DND-41 (cell line): ENCODE results near the gene SLCO6A1.

Source experiments
- ATAC-seq: fragments of 200-7000 bp; cut with Tn5 transposase; 3 replicates; pipeline ENCODE4 v1.9.1; 2021; ENCODE audit warnings: low read depth; ENCODE audit not compliant: insufficient read depth
- DNase-seq: peaks from one replicate; pipeline ENCODE4 v3.0.0-alpha.2; 2020
- H2AFZ ChIP-seq: 2 replicates; pipeline ENCODE4 v1.6.0; 2012; ENCODE audit warnings: low read depth, low read length
- H3K27ac ChIP-seq: 2 replicates; pipeline ENCODE4 v1.5.1; 2012; ENCODE audit warnings: low read length, inconsistent platforms
- H3K27me3 ChIP-seq: fragments of 200-600 bp; sonication (generic); 2 replicates; pipeline ENCODE4 v1.6.0; 2012; ENCODE audit warnings: low read length, mild to moderate bottlenecking, inconsistent platforms; ENCODE audit not compliant: insufficient read depth, poor library complexity
- H3K36me3 ChIP-seq: 2 replicates; pipeline ENCODE4 v1.5.1; 2012; ENCODE audit warnings: low read length, inconsistent platforms; ENCODE audit not compliant: insufficient read depth
- H3K4me1 ChIP-seq: 2 replicates; pipeline ENCODE4 v1.5.1; 2012; ENCODE audit warnings: mild to moderate bottlenecking, low read length; ENCODE audit not compliant: insufficient read depth
- H3K4me2 ChIP-seq: 2 replicates; pipeline ENCODE4 v1.6.0; 2012; ENCODE audit warnings: mild to moderate bottlenecking, moderate library complexity, low read length, inconsistent platforms; ENCODE audit not compliant: insufficient read depth
- H3K4me3 ChIP-seq, 2 experiments: fragments of 200-600 bp in 1 of 2; shearing (Covaris generic) in 1 of 2; 2 replicates each; pipeline ENCODE4 v1.5.1; 2012 to 2016; ENCODE audit warnings: inconsistent platforms in 2 of 2, low read length in 2 of 2, mild to moderate bottlenecking in 2 of 2, low read depth in 1 of 2, moderate library complexity in 1 of 2
- H3K79me2 ChIP-seq: 2 replicates; pipeline ENCODE4 v1.6.0; 2012; ENCODE audit warnings: low read length, inconsistent platforms; ENCODE audit not compliant: insufficient read depth
- H3K9ac ChIP-seq: 2 replicates; pipeline ENCODE4 v1.6.0; 2012; ENCODE audit warnings: low read depth, mild to moderate bottlenecking, inconsistent platforms, low read length, moderate library complexity
- H3K9me3 ChIP-seq: 2 replicates; pipeline ENCODE4 v1.5.1; 2012; ENCODE audit warnings: low read length, moderate library complexity, mild to moderate bottlenecking, inconsistent platforms; ENCODE audit not compliant: insufficient read depth, severe bottlenecking
- H4K20me1 ChIP-seq: 2 replicates; pipeline ENCODE4 v1.6.0; 2012; ENCODE audit warnings: low read length; ENCODE audit not compliant: insufficient read depth
- CTCF ChIP-seq: IDR thresholded peaks from 2 replicates; pipeline ENCODE4 v1.5.1; 2012; ENCODE audit warnings: borderline replicate concordance, low read length, moderate library complexity, mild to moderate bottlenecking; ENCODE audit not compliant: poor library complexity, severe bottlenecking; ENCODE audit errors: extremely low read depth
- EZH2 ChIP-seq: IDR thresholded peaks from 3 replicates; pipeline ENCODE4 v1.6.1; 2012; ENCODE audit warnings: borderline replicate concordance, low read depth, mild to moderate bottlenecking, moderate library complexity, low read length, inconsistent platforms; ENCODE audit not compliant: severe bottlenecking

Gene SLCO6A1

GRCh38 chr5:102418531-102418930 lies 80.3 kb downstream of the SLCO6A1 start:
- no peaks in the 10 kb centered on the region for H3K79me2 ChIP-seq
- no peaks in the 10 kb centered on the region for H3K27me3 ChIP-seq
- H2AFZ ChIP-seq = no peak overlapping the region
- no peak overlapping the region for H3K9ac ChIP-seq
- H3K4me1 ChIP-seq = no peaks in the 10 kb centered on the region
- no peaks in the 10 kb centered on the region for H3K36me3 ChIP-seq
- H3K27ac ChIP-seq = no peak overlapping the region
- H3K4me2 ChIP-seq = no peak overlapping the region
- no peak for DNase-seq
- ATAC-seq = no peak
- no peak overlapping the region for H3K4me3 ChIP-seq
- H4K20me1 ChIP-seq = no peaks in the 10 kb centered on the region
- no peak for TF ChIP-seq EZH2
- TF ChIP-seq CTCF = no peak
- H3K9me3 ChIP-seq = no peaks in the 10 kb centered on the region

- no peaks in the 10 kb centered on the region for H3K36me3 ChIP-seq
- no peaks in the 10 kb centered on the region for H4K20me1 ChIP-seq
- H3K27ac ChIP-seq = no peak overlapping the region
- no peaks in the 10 kb centered on the region for H3K27me3 ChIP-seq
- H3K9me3 ChIP-seq = no peaks in the 10 kb centered on the region
- no peaks in the 10 kb centered on the region for H3K79me2 ChIP-seq
- ATAC-seq = no peak
- no peak overlapping the region for H3K4me3 ChIP-seq
- H3K4me1 ChIP-seq = no peaks in the 10 kb centered on the region
- H3K4me2 ChIP-seq = no peak overlapping the region
- TF ChIP-seq EZH2 = no peak
- no peak for TF ChIP-seq CTCF
- DNase-seq = no peak
- H2AFZ ChIP-seq = no peak overlapping the region
- no peak overlapping the region for H3K9ac ChIP-seq
Measured at GRCh38 chr5:102414448-102414847, 84.4 kb downstream of the SLCO6A1 start.

GRCh38 chr5:102388235-102388634 lies 110.6 kb downstream of the SLCO6A1 start:
- no peak for TF ChIP-seq CTCF
- no peak for TF ChIP-seq EZH2
- H2AFZ ChIP-seq = no peak overlapping the region
- peaks cover 4% of the 10 kb centered on the region for H3K9me3 ChIP-seq
- no peaks in the 10 kb centered on the region for H3K79me2 ChIP-seq
- H3K27me3 ChIP-seq = no peaks in the 10 kb centered on the region
- H3K4me3 ChIP-seq = no peak overlapping the region
- no peak overlapping the region for H3K9ac ChIP-seq
- no peaks in the 10 kb centered on the region for H4K20me1 ChIP-seq
- no peaks in the 10 kb centered on the region for H3K4me1 ChIP-seq
- no peak for ATAC-seq
- no peak overlapping the region for H3K4me2 ChIP-seq
- no peaks in the 10 kb centered on the region for H3K36me3 ChIP-seq
- no peak overlapping the region for H3K27ac ChIP-seq
- no peak for DNase-seq

GRCh38 chr5:102385365-102385764 lies 113.4 kb downstream of the SLCO6A1 start:
- no peaks in the 10 kb centered on the region for H3K79me2 ChIP-seq
- H3K4me1 ChIP-seq = no peaks in the 10 kb centered on the region
- no peak overlapping the region for H3K27ac ChIP-seq
- DNase-seq (no peak), ATAC-seq (no peak)
- H3K4me3 ChIP-seq = no peak overlapping the region
- H3K36me3 ChIP-seq = no peaks in the 10 kb centered on the region
- H3K27me3 ChIP-seq = no peaks in the 10 kb centered on the region
- no peak overlapping the region for H3K9ac ChIP-seq
- H3K4me2 ChIP-seq = no peak overlapping the region
- peaks cover 4% of the 10 kb centered on the region for H3K9me3 ChIP-seq
- H4K20me1 ChIP-seq = no peaks in the 10 kb centered on the region
- TF ChIP-seq EZH2 (no peak), CTCF (no peak)
- H2AFZ ChIP-seq = no peak overlapping the region
